Subcutaneous abdominal adipose tissue (tissue), 5 donors: ENCODE measurements around the gene DLX6.
"Not testable (repeated sequence)": the region's sequence is repeated elsewhere in the genome, so short reads cannot be mapped to it uniquely, and the experiment has no call there.

Experiments
- H3K27ac ChIP-seq: one replicate; pipeline ENCODE4 v1.7.0; 2013; ENCODE audit warnings: low read depth, mild to moderate bottlenecking, inconsistent platforms, low read length, moderate library complexity
- H3K27me3 ChIP-seq, 5 donors: one replicate each; pipeline ENCODE4 v1.7.0; 2013; ENCODE audit warnings: low read length in 5 of 5, inconsistent platforms in 1 of 5; ENCODE audit not compliant: control insufficient read depth in 5 of 5, insufficient read depth in 4 of 5
- H3K36me3 ChIP-seq, 5 donors: one replicate each; pipeline ENCODE4 v1.7.0; 2013; ENCODE audit warnings: low read length in 5 of 5; ENCODE audit not compliant: control insufficient read depth in 5 of 5, insufficient read depth in 5 of 5
- H3K4me1 ChIP-seq, 5 donors: one replicate each; pipeline ENCODE4 v1.7.0; 2013; ENCODE audit warnings: low read length in 5 of 5, mild to moderate bottlenecking in 3 of 5, moderate library complexity in 1 of 5; ENCODE audit not compliant: control insufficient read depth in 5 of 5, insufficient read depth in 5 of 5
- H3K4me3 ChIP-seq, 5 donors: one replicate each; pipeline ENCODE4 v1.7.0; 2013; ENCODE audit warnings: low read length in 5 of 5, low read depth in 1 of 5
- H3K9ac ChIP-seq, 5 donors: one replicate each; pipeline ENCODE4 v1.7.0; 2013; ENCODE audit warnings: low read length in 5 of 5, mild to moderate bottlenecking in 4 of 5, moderate library complexity in 3 of 5
- H3K9me3 ChIP-seq, 5 donors: one replicate each; pipeline ENCODE4 v1.7.0; 2013; ENCODE audit warnings: low read length in 5 of 5; ENCODE audit not compliant: control insufficient read depth in 5 of 5
- donor health status: healthy.
- donor health status: healthy.
- donor health status: healthy.
- donor health status: healthy.
- donor health status: healthy.

Gene DLX6

GRCh38 chr7:97024209-97025129 is 19.1 kb downstream of the DLX6 start, which contains the start of gene DLX5:
TSS of gene DLX5 (minus strand) at chr7:97024831. CDS start at chr7:97024623, 208 bp downstream.
- Histone ChIP-seq H3K27me3 (peaks cover 43 to 65% (median 62%) of the 10 kb centered on the region in 5 donors), H3K4me1 (peaks cover 5 to 54% (median 46%) of the 10 kb centered on the region in 5 donors), H3K27ac (no peak within 1 kb of the TSS), H3K36me3 (no peaks in the 10 kb centered on the region), H3K9ac (no peak within 1 kb of the TSS), H3K4me3 (peak within 1 kb of the TSS; percentile 47 to 69 (median 59)), H3K9me3 (no peaks in the 10 kb centered on the region)

- Histone ChIP-seq H3K9me3 (no peaks in the 10 kb centered on the region), H3K36me3 (no peaks in the 10 kb centered on the region), H3K27me3 (peaks cover 39 to 63% (median 60%) of the 10 kb centered on the region in 5 donors), H3K9ac (no peak overlapping the region), H3K4me1 (peaks cover 5 to 54% (median 46%) of the 10 kb centered on the region in 5 donors), H3K27ac (no peak overlapping the region), H3K4me3 (peak overlapping the region in 4 of 5 donors; percentile 47 to 66 (median 53))
Measured at GRCh38 chr7:97025130-97025499, 19.8 kb downstream of the DLX6 start.

GRCh38 chr7:97025983-97026714 is 20.8 kb downstream of the DLX6 start:
- no peaks in the 10 kb centered on the region for H3K9me3 ChIP-seq
- peaks cover 5 to 49% (median 42%) of the 10 kb centered on the region in 5 donors for H3K4me1 ChIP-seq
- no peak overlapping the region for H3K27ac ChIP-seq
- H3K4me3 ChIP-seq = peak overlapping the region; percentile 24 to 80 (median 58)
- no peaks in the 10 kb centered on the region for H3K36me3 ChIP-seq
- H3K27me3 ChIP-seq = peaks cover 35 to 56% (median 52%) of the 10 kb centered on the region in 5 donors
- peak overlapping the region in 1 of 5 donors; percentile 11 for H3K9ac ChIP-seq

DNA sequence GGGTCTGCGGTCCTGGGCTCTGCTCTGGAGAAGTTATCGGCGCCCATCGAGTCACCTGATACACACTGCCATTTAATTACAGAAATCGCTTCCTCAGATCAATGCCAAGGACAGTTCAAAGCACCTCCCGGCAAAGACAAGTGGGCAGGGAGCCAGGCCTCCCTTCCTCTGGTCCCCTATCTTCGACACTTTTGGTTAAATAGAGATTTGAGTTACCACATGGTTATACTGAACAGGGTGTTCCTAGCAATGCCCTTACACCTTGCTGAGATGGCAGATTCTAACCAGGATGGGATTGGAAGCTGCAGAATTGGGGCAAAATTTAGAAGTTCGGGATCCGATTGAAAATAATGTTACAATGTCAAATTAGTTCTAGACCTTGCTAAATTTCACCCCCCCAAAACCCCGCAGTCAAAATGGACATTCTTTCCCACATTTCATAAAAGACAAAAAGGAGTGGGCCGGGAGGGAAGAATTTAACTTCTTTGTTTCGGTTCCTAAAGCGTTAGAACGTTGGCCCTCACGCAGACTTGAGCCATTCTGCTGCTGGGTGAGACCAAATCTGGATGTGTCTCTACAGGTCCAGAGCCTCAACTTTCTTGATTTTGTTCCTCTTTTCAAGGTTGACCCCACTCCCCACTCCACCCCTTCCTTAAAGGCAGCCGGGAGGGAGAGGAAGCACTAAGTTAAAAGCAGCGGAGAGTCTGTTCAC is 21.5 kb downstream of the DLX6 start:
- no peak overlapping the region for H3K27ac ChIP-seq
- peak overlapping the region in 2 of 5 donors; percentile 37 to 55 for H3K9ac ChIP-seq
- H3K4me3 ChIP-seq = peak overlapping the region; percentile 47 to 80 (median 58)
- H3K27me3 ChIP-seq = peaks cover 30 to 50% (median 45%) of the 10 kb centered on the region in 5 donors
- no peaks in the 10 kb centered on the region for H3K36me3 ChIP-seq
- peaks cover 5 to 42% (median 36%) of the 10 kb centered on the region in 5 donors for H3K4me1 ChIP-seq
- no peaks in the 10 kb centered on the region for H3K9me3 ChIP-seq

DNA sequence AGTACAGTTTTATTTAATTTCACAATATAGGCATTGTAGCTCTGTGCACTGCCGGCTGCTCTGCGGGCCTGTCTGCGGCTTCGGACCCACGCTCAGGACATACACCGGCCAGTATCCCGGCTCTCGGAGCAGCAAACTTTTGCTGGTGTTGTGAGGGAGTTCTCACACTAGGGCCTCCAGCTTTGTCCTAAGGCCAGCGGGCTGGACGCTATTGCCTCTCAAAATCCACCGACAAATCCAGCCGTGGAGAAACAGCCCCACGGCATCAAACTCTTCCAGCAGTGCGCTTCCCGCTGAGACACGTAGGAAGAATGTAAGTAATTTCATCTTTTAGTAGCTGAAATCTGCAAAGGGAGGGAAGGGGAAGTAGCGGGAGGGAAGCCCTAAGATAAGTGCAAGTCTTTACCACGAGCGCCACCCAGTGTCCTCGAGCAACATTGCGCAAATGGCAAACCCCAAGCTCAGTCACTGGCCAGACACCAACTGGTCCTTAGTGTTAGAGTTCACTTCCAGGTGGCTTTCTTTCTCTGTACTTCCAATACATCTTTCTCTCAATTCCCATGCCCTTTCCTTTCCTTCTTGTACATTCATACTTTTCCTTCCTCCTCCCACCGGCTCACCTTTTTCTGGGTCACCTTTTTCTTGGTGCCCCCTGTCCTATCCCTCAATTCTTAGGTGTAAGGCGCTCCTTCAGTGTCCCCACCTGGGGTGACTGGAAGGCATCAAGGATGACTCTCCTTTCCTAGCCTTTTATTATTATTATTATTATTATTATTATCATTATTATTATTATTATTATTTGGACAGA is 22.3 kb downstream of the DLX6 start:
- H3K27me3 ChIP-seq = peaks cover 25 to 42% (median 37%) of the 10 kb centered on the region in 5 donors
- H3K36me3 ChIP-seq = no peaks in the 10 kb centered on the region
- no peak overlapping the region for H3K27ac ChIP-seq
- peak overlapping the region; percentile 47 to 80 (median 58) for H3K4me3 ChIP-seq
- no peaks in the 10 kb centered on the region for H3K9me3 ChIP-seq
- H3K9ac ChIP-seq = peak overlapping the region in 2 of 5 donors; percentile 37 to 55
- H3K4me1 ChIP-seq = peaks cover 5 to 39% (median 36%) of the 10 kb centered on the region in 5 donors

DNA sequence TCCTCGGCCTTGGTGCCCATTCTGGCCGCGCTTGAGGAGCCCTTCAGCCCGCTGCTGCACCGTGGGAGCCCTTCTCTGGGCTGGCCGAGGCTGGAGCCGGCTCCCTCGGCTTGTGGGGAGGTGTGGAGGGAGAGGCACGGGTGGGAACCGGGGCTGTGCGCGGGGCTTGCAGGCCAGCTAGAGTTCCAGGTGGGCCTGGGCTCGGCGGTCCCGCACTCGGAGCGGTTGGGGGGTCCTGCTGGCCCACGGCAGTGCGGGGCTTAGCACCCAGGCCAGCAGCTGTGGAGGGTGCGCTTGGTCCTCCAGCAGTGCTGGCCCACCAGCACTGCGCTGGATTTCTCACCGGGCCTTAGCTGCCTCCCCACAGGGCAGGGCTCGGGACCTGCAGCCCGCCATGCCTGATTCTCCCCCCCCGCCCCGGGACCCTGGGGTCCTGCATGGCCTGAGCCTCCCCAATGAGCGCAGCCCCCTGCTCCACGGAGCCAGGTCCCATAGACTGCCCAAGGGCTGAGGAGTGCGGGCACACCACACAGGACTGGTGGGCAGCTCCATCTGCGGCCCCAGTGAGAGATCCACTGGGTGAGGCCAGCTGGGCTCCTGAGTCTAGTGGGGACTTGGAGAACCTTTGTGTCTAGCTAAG is 29.0 kb downstream of the DLX6 start:
- H3K27me3 ChIP-seq, H3K4me1 ChIP-seq, H3K4me3 ChIP-seq, H3K27ac ChIP-seq, H3K9ac ChIP-seq, H3K36me3 ChIP-seq, H3K9me3 ChIP-seq: not testable (repeated sequence)

- Histone ChIP-seq H3K4me1 (no peaks in the 10 kb centered on the region), H3K27ac (no peak overlapping the region), H3K4me3 (no peak overlapping the region), H3K9ac (no peak overlapping the region), H3K9me3 (no peaks in the 10 kb centered on the region), H3K27me3 (peaks cover 5 to 11% (median 6%) of the 10 kb centered on the region in 5 donors), H3K36me3 (no peaks in the 10 kb centered on the region)
Measured at GRCh38 chr7:97039374-97040065, 34.2 kb downstream of the DLX6 start.

DNA sequence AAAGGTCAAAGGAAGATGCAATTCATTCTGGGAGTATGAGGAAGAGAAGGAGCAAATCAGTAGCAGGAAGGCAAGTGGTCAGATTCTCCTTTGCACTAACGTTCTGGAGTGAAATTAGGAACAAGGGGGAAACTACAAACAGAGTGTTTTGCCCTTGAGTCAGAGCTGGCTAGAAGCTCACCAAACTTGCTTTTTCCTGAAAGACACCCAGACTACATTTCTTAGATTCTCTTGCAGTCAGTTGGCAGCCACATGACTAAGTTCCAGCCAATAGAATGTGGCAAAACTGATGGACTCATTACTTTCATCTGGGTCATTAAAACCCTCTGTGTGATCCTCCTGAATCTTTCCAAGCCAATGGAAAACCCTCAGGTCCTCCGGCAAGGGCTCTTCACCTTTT is 37.9 kb downstream of the DLX6 start:
- Histone ChIP-seq H3K4me3 (no peak overlapping the region), H3K4me1 (no peaks in the 10 kb centered on the region), H3K9me3 (no peaks in the 10 kb centered on the region), H3K36me3 (no peaks in the 10 kb centered on the region), H3K9ac (no peak overlapping the region), H3K27ac (no peak overlapping the region), H3K27me3 (peaks cover 5 to 16% (median 10%) of the 10 kb centered on the region in 5 donors)
